HEK293 (cell line): ENCODE data around the gene CELA1.

ENCODE experiments used
- GLIS1 ChIP-seq: fragments of 450-650 bp; formaldehyde crosslinking; IDR thresholded peaks from 2 replicates; pipeline ENCODE4 v1.5.1; 2016; ENCODE audit warnings: missing biosample characterization, missing genetic modification characterization
- KLF7 ChIP-seq: fragments of 450-650 bp; formaldehyde crosslinking; IDR thresholded peaks from 2 replicates; pipeline ENCODE4 v1.5.1; 2016; ENCODE audit warnings: missing biosample characterization, missing genetic modification characterization, borderline replicate concordance
- KLF8 ChIP-seq: fragments of 450-650 bp; formaldehyde crosslinking; IDR thresholded peaks from 2 replicates; pipeline ENCODE4 v1.5.1; 2016; ENCODE audit warnings: missing biosample characterization, missing genetic modification characterization
- ZBTB21 ChIP-seq: fragments of 450-650 bp; formaldehyde crosslinking; IDR thresholded peaks from 2 replicates; pipeline ENCODE4 v1.5.1; 2017; ENCODE audit warnings: missing biosample characterization, missing genetic modification characterization
- ZFHX2 ChIP-seq: fragments of 450-650 bp; formaldehyde crosslinking; conservative IDR thresholded peaks from 2 replicates; pipeline ENCODE4 v1.5.1; 2016; ENCODE audit warnings: missing biosample characterization, missing genetic modification characterization
- ZNF155 ChIP-seq: fragments of 450-650 bp; formaldehyde crosslinking; IDR thresholded peaks from 2 replicates; pipeline ENCODE4 v1.5.1; 2016; ENCODE audit warnings: missing biosample characterization, missing genetic modification characterization
- ZNF211 ChIP-seq: fragments of 450-650 bp; formaldehyde crosslinking; IDR thresholded peaks from 2 replicates; pipeline ENCODE4 v1.5.1; 2016; ENCODE audit warnings: low read depth, missing biosample characterization, missing genetic modification characterization
- ZNF248 ChIP-seq: fragments of 450-650 bp; formaldehyde crosslinking; IDR thresholded peaks from 2 replicates; pipeline ENCODE4 v1.5.1; 2017; ENCODE audit warnings: missing biosample characterization, missing genetic modification characterization
- ZNF292 ChIP-seq: fragments of 450-650 bp; formaldehyde crosslinking; IDR thresholded peaks from 2 replicates; pipeline ENCODE4 v1.5.1; 2016; ENCODE audit warnings: low read depth, missing biosample characterization, missing genetic modification characterization, borderline replicate concordance
- ZNF311 ChIP-seq: fragments of 450-650 bp; formaldehyde crosslinking; IDR thresholded peaks from 2 replicates; pipeline ENCODE4 v1.5.1; 2017; ENCODE audit warnings: missing biosample characterization, missing genetic modification characterization, borderline replicate concordance
- ZNF404 ChIP-seq: fragments of 450-650 bp; formaldehyde crosslinking; IDR thresholded peaks from 2 replicates; pipeline ENCODE4 v1.5.1; 2017; ENCODE audit warnings: missing biosample characterization, missing genetic modification characterization
- ZNF530 ChIP-seq: fragments of 450-650 bp; formaldehyde crosslinking; IDR thresholded peaks from 2 replicates; pipeline ENCODE4 v1.5.1; 2016; ENCODE audit warnings: low read depth, missing biosample characterization, missing genetic modification characterization
- ZNF571 ChIP-seq: fragments of 450-650 bp; formaldehyde crosslinking; IDR thresholded peaks from 2 replicates; pipeline ENCODE4 v1.5.0; 2017; ENCODE audit warnings: missing biosample characterization, missing genetic modification characterization
- ZNF621 ChIP-seq: fragments of 450-650 bp; formaldehyde crosslinking; IDR thresholded peaks from 2 replicates; pipeline ENCODE4 v1.5.1; 2017; ENCODE audit warnings: missing biosample characterization, missing genetic modification characterization
- ZNF660 ChIP-seq: fragments of 450-650 bp; IDR thresholded peaks from 2 replicates; pipeline ENCODE4 v1.5.1; 2018; ENCODE audit warnings: missing biosample characterization, mild to moderate bottlenecking, missing genetic modification characterization
- ZNF830 ChIP-seq: fragments of 450-650 bp; IDR thresholded peaks from 2 replicates; pipeline ENCODE4 v1.5.0; 2018; ENCODE audit warnings: missing biosample characterization, missing genetic modification characterization, low read depth, mild to moderate bottlenecking, moderate library complexity
- TF ChIP-seq, protein P1 (sequence below): fragments of 450-650 bp; formaldehyde crosslinking; IDR thresholded peaks from 2 replicates; pipeline ENCODE4 v1.5.1; 2016; ENCODE audit warnings: missing biosample characterization, missing genetic modification characterization
- TF ChIP-seq, protein P2 (sequence below): fragments of 450-650 bp; formaldehyde crosslinking; IDR thresholded peaks from 2 replicates; pipeline ENCODE4 v1.5.1; 2017; ENCODE audit warnings: missing biosample characterization, missing genetic modification characterization
- TF ChIP-seq, protein P3 (sequence below): fragments of 450-650 bp; formaldehyde crosslinking; IDR thresholded peaks from 2 replicates; pipeline ENCODE4 v1.5.1; 2016; ENCODE audit warnings: missing biosample characterization, missing genetic modification characterization, borderline replicate concordance
- TF ChIP-seq, protein P4 (sequence below): fragments of 450-650 bp; formaldehyde crosslinking; IDR thresholded peaks from 2 replicates; pipeline ENCODE4 v1.5.1; 2016; ENCODE audit warnings: missing biosample characterization, missing genetic modification characterization
- TF ChIP-seq, protein P5 (sequence below): fragments of 450-650 bp; formaldehyde crosslinking; IDR thresholded peaks from 2 replicates; pipeline ENCODE4 v1.5.1; 2016; ENCODE audit warnings: missing biosample characterization, missing genetic modification characterization
- TF ChIP-seq, protein P6 (sequence below): fragments of 450-650 bp; formaldehyde crosslinking; IDR thresholded peaks from 2 replicates; pipeline ENCODE4 v1.5.1; 2017; ENCODE audit warnings: missing biosample characterization, missing genetic modification characterization
- TF ChIP-seq, protein P7 (sequence below): fragments of 450-650 bp; formaldehyde crosslinking; IDR thresholded peaks from 2 replicates; pipeline ENCODE4 v1.5.1; 2016; ENCODE audit warnings: missing biosample characterization, missing genetic modification characterization

Gene CELA1

DNA sequence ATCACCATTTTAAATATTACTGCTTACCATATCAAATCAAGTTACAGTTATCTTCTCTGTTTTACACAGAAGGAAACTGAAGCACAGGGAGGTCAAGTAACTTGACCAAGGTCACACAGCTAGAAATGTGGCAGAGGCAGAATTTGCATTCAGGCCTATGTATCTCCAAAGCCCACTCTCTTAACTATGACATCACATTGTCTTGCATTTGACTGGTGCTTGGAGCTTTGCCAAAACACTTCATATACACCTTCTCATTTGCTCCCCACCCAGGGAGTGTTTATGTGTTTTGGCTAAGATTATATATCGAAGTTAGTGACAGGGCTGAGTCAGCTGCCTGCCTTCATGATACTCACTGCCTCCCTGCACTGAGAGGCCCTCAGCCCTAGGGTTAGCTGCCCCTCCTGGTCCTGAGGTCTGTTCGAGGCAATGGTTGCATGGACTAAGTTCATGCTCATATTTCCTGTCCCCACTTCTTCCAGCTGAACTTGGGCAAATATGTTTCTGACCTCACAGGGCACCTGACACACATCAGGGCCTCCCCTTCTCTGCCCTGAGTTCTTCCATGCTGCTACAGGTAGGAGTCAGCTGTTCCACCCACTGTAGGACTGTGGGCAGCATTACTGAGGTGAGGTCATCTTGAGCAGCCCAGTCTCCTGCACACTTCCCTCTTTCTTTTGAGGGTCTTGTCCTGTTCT lies 43.0 kb upstream of the CELA1 start (continued):
- TF ChIP-seq ZNF292 (tag by site-specific recombination) (no peak), ZNF571 (tag by site-specific recombination) (no peak), ZNF155 (no peak), ZNF311 (tag by site-specific recombination) (no peak), ZNF248 (tag by site-specific recombination) (no peak), ZNF830 (tag by site-specific recombination) (no peak), KLF8 (tag by site-specific recombination) (peak; percentile 63; the same call in 1 of the 2 replicates), GLIS1 (tag by site-specific recombination) (peak; percentile 96), KLF7 (tag by site-specific recombination) (no peak), ZNF621 (tag by site-specific recombination) (no peak), ZNF530 (no peak), ZNF660 (tag by site-specific recombination) (peak; percentile 72), ZFHX2 (tag by site-specific recombination) (peak; percentile 96), ZNF404 (tag by site-specific recombination) (no peak), ZBTB21 (tag by site-specific recombination) (peak; percentile 87), ZNF211 (tag by site-specific recombination) (no peak)
- TF ChIP-seq, protein P1, sequence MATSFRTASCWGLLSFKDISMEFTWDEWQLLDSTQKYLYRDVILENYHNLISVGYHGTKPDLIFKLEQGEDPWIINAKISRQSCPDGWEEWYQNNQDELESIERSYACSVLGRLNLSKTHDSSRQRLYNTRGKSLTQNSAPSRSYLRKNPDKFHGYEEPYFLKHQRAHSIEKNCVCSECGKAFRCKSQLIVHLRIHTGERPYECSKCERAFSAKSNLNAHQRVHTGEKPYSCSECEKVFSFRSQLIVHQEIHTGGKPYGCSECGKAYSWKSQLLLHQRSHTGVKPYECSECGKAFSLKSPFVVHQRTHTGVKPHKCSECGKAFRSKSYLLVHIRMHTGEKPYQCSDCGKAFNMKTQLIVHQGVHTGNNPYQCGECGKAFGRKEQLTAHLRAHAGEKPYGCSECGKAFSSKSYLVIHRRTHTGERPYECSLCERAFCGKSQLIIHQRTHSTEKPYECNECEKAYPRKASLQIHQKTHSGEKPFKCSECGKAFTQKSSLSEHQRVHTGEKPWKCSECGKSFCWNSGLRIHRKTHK (tag by site-specific recombination), result no peak
- TF ChIP-seq, protein P2, sequence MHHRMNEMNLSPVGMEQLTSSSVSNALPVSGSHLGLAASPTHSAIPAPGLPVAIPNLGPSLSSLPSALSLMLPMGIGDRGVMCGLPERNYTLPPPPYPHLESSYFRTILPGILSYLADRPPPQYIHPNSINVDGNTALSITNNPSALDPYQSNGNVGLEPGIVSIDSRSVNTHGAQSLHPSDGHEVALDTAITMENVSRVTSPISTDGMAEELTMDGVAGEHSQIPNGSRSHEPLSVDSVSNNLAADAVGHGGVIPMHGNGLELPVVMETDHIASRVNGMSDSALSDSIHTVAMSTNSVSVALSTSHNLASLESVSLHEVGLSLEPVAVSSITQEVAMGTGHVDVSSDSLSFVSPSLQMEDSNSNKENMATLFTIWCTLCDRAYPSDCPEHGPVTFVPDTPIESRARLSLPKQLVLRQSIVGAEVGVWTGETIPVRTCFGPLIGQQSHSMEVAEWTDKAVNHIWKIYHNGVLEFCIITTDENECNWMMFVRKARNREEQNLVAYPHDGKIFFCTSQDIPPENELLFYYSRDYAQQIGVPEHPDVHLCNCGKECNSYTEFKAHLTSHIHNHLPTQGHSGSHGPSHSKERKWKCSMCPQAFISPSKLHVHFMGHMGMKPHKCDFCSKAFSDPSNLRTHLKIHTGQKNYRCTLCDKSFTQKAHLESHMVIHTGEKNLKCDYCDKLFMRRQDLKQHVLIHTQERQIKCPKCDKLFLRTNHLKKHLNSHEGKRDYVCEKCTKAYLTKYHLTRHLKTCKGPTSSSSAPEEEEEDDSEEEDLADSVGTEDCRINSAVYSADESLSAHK (tag by site-specific recombination), result no peak
- TF ChIP-seq, protein P3, sequence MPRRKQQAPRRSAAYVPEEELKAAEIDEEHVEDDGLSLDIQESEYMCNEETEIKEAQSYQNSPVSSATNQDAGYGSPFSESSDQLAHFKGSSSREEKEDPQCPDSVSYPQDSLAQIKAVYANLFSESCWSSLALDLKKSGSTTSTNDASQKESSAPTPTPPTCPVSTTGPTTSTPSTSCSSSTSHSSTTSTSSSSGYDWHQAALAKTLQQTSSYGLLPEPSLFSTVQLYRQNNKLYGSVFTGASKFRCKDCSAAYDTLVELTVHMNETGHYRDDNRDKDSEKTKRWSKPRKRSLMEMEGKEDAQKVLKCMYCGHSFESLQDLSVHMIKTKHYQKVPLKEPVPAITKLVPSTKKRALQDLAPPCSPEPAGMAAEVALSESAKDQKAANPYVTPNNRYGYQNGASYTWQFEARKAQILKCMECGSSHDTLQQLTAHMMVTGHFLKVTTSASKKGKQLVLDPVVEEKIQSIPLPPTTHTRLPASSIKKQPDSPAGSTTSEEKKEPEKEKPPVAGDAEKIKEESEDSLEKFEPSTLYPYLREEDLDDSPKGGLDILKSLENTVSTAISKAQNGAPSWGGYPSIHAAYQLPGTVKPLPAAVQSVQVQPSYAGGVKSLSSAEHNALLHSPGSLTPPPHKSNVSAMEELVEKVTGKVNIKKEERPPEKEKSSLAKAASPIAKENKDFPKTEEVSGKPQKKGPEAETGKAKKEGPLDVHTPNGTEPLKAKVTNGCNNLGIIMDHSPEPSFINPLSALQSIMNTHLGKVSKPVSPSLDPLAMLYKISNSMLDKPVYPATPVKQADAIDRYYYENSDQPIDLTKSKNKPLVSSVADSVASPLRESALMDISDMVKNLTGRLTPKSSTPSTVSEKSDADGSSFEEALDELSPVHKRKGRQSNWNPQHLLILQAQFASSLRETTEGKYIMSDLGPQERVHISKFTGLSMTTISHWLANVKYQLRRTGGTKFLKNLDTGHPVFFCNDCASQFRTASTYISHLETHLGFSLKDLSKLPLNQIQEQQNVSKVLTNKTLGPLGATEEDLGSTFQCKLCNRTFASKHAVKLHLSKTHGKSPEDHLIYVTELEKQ, result peak; percentile 74; the same call in 1 of the 2 replicates
- TF ChIP-seq, protein P4, sequence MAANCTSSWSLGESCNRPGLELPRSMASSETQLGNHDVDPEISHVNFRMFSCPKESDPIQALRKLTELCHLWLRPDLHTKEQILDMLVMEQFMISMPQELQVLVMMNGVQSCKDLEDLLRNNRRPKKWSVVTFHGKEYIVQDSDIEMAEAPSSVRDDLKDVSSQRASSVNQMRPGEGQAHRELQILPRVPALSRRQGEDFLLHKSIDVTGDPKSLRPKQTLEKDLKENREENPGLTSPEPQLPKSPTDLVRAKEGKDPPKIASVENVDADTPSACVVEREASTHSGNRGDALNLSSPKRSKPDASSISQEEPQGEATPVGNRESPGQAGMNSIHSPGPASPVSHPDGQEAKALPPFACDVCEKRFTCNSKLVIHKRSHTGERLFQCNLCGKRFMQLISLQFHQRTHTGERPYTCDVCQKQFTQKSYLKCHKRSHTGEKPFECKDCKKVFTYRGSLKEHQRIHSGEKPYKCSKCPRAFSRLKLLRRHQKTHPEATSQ (tag by site-specific recombination), result no peak
- TF ChIP-seq, protein P5, sequence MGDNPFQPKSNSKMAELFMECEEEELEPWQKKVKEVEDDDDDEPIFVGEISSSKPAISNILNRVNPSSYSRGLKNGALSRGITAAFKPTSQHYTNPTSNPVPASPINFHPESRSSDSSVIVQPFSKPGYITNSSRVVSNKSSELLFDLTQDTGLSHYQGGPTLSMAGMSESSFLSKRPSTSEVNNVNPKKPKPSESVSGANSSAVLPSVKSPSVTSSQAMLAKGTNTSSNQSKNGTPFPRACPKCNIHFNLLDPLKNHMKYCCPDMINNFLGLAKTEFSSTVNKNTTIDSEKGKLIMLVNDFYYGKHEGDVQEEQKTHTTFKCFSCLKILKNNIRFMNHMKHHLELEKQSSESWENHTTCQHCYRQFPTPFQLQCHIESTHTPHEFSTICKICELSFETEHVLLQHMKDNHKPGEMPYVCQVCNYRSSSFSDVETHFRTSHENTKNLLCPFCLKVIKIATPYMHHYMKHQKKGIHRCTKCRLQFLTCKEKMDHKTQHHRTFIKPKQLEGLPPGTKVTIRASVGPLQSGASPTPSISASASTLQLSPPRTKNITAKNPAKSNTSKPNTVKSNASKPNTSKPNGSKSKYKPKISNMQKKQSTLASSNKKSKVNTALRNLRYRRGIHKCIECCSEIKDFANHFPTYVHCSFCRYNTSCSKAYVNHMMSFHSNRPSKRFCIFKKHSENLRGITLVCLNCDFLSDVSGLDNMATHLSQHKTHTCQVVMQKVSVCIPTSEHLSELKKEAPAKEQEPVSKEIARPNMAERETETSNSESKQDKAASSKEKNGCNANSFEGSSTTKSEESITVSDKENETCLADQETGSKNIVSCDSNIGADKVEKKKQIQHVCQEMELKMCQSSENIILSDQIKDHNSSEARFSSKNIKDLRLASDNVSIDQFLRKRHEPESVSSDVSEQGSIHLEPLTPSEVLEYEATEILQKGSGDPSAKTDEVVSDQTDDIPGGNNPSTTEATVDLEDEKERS, result no peak
- TF ChIP-seq, protein P6, sequence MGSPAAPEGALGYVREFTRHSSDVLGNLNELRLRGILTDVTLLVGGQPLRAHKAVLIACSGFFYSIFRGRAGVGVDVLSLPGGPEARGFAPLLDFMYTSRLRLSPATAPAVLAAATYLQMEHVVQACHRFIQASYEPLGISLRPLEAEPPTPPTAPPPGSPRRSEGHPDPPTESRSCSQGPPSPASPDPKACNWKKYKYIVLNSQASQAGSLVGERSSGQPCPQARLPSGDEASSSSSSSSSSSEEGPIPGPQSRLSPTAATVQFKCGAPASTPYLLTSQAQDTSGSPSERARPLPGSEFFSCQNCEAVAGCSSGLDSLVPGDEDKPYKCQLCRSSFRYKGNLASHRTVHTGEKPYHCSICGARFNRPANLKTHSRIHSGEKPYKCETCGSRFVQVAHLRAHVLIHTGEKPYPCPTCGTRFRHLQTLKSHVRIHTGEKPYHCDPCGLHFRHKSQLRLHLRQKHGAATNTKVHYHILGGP (tag by site-specific recombination), result no peak
- TF ChIP-seq, protein P7, sequence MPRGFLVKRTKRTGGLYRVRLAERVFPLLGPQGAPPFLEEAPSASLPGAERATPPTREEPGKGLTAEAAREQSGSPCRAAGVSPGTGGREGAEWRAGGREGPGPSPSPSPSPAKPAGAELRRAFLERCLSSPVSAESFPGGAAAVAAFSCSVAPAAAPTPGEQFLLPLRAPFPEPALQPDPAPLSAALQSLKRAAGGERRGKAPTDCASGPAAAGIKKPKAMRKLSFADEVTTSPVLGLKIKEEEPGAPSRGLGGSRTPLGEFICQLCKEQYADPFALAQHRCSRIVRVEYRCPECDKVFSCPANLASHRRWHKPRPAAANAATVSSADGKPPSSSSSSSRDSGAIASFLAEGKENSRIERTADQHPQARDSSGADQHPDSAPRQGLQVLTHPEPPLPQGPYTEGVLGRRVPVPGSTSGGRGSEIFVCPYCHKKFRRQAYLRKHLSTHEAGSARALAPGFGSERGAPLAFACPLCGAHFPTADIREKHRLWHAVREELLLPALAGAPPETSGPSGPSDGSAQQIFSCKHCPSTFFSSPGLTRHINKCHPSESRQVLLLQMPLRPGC (tag by site-specific recombination), result no peak
